ENCODE results near the gene RD3L. TPM values are rescaled to one million over a fixed set of nuclear protein-coding genes. Genes with fewer than 3 reads are reported as not detected.

RD3L gene
- total and polyA plus RNA-seq, 9 of the 15 experiments (the other 6 are each of a cell fraction or from before 2014, with no cell fraction given) = 0.14 TPM; not detected in 8

GRCh38 chr14:103910984-103911383, 31.3 kb downstream of the RD3L start:
- H3K4me3 ChIP-seq = no peak overlapping the region
- CTCF ChIA-PET (ENCODE audit: low intra/inter-chr PET ratio) = interaction anchor here (1.6 kb wide), 1 partner anchor 102 kb away, joined by 10 read pairs; no protein-coding TSS in a partner anchor
- TF ChIP-seq POLR3A (IDR thresholded peaks at IDR 0.05; ENCODE audit: borderline replicate concordance, extremely low read depth, insufficient read depth, insufficient read length) (no peak), KLF6 (CRISPR knock-in tag; IDR thresholded peaks at IDR 0.05; ENCODE audit: borderline replicate concordance) (no peak), TCF3 (CRISPR knock-in tag; IDR thresholded peaks at IDR 0.05) (no peak), ZNF146 (CRISPR knock-in tag; IDR thresholded peaks at IDR 0.05; ENCODE audit: unreplicated experiment) (no peak), NUFIP1 (IDR thresholded peaks at IDR 0.05; ENCODE audit: partially characterized antibody) (no peak), HMG20B (CRISPR knock-in tag; IDR thresholded peaks at IDR 0.05) (no peak), ZZZ3 (IDR thresholded peaks at IDR 0.05) (no peak), WHSC1 (IDR thresholded peaks at IDR 0.05; ENCODE audit: low read length) (no peak), ZNF507 (tag; conservative IDR thresholded peaks at IDR 0.05) (no peak), SAFB (IDR thresholded peaks at IDR 0.05; ENCODE audit: borderline replicate concordance, low read depth, low read length) (no peak), TGIF2 (CRISPR knock-in tag; IDR thresholded peaks at IDR 0.05) (no peak), ZNF586 (CRISPR knock-in tag; conservative IDR thresholded peaks at IDR 0.05) (no peak), RBM25 (IDR thresholded peaks at IDR 0.05; ENCODE audit: low read depth, low read length, severe bottlenecking) (no peak), ZNF24 (IDR thresholded peaks at IDR 0.05) (no peak)
- TF ChIP-seq, protein P1, sequence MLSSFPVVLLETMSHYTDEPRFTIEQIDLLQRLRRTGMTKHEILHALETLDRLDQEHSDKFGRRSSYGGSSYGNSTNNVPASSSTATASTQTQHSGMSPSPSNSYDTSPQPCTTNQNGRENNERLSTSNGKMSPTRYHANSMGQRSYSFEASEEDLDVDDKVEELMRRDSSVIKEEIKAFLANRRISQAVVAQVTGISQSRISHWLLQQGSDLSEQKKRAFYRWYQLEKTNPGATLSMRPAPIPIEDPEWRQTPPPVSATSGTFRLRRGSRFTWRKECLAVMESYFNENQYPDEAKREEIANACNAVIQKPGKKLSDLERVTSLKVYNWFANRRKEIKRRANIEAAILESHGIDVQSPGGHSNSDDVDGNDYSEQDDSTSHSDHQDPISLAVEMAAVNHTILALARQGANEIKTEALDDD (IDR thresholded peaks at IDR 0.05) = no peak
- TF ChIP-seq, protein P2, sequence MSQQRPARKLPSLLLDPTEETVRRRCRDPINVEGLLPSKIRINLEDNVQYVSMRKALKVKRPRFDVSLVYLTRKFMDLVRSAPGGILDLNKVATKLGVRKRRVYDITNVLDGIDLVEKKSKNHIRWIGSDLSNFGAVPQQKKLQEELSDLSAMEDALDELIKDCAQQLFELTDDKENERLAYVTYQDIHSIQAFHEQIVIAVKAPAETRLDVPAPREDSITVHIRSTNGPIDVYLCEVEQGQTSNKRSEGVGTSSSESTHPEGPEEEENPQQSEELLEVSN (IDR thresholded peaks at IDR 0.05; ENCODE audit: borderline replicate concordance in 1 of 2, extremely low read depth in 1 of 2, insufficient read depth in 1 of 2, insufficient read length in 1 of 2, low read depth in 1 of 2, low read length in 1 of 2, poor library complexity in 1 of 2, severe bottlenecking in 1 of 2) = no peak
- peaks cover 0 to under 1% of the 10 kb centered on the region in 2 experiments; a peak in 1 of 5 replicates for H3K4me1 ChIP-seq (replicated peaks in 1 of 2; ENCODE audit: control insufficient read depth in 2 of 2, insufficient read depth in 2 of 2, low read length in 2 of 2)
- H3K27ac ChIP-seq (ENCODE audit: extremely low read depth, low read depth, low read length) = no peak overlapping the region
- in situ Hi-C loops (cut with MboI) (loop anchor here (5.0 kb wide), 1 partner anchor 104 kb away; no protein-coding TSS in a partner anchor), intact Hi-C loops (cut with micrococcal nuclease) (loop anchor here (5.0 kb wide), 1 partner anchor 104 kb away; no protein-coding TSS in a partner anchor)
- no peak overlapping the region for H3K9ac ChIP-seq (ENCODE audit: insufficient read depth in 1 of 2, low read depth in 2 of 2, low read length in 2 of 2)
- POLR2A ChIA-PET = interaction anchor here (1.0 to 1.4 kb wide), 5 partner anchors 9 to 31 kb away, joined by 3 to 5 read pairs (median 3); partner anchors contain the start of gene RD3L
- FAIRE-seq = no peak
- no peaks in the 10 kb centered on the region for H3K9me1 ChIP-seq (ENCODE audit: control insufficient read depth, insufficient read depth, low read length)
- peaks cover 3% of the 10 kb centered on the region; the same call in 2 of the 3 replicates for H3K79me2 ChIP-seq (ENCODE audit: control insufficient read depth, insufficient read depth, low read length)
- H3K4me2 ChIP-seq (ENCODE audit: insufficient read depth, low read length) = no peak overlapping the region
- peaks cover 44% of the 10 kb centered on the region; the same call in 2 of the 3 replicates for H3K36me3 ChIP-seq (ENCODE audit: control insufficient read depth, insufficient read depth, low read length)
- peak; percentile 61 for ATAC-seq
- H4K20me1 ChIP-seq (replicated peaks; ENCODE audit: control insufficient read depth, insufficient read depth, low read length) = no peaks in the 10 kb centered on the region
- no peaks in the 10 kb centered on the region for H3K9me3 ChIP-seq (replicated peaks; ENCODE audit: control insufficient read depth, insufficient read depth, low read depth, low read length)
- 60% methylated on average over 3 of the region's 6 CpGs for WGBS (ENCODE audit: insufficient coverage, low coverage, missing lambda C conversion rate)
- DNase-seq (ENCODE audit: extremely low read depth in 1 of 4, low spot score in 3 of 4) = no peak
- no peak overlapping the region for H2AFZ ChIP-seq (ENCODE audit: low read depth, low read length)
- no peaks in the 10 kb centered on the region for H3K27me3 ChIP-seq (ENCODE audit: control insufficient read depth in 2 of 2, insufficient read depth in 2 of 2, low read length in 2 of 2)
- BruUV-seq (replicated peaks) = no TSS peak
